ENCODE measurements around the gene USP5. TPM values are rescaled to one million over a fixed set of nuclear protein-coding genes. Genes with fewer than 3 reads are reported as not detected.

The USP5 gene
- total and polyA plus RNA-seq, 2 of the 8 experiments (the other 6 are each of a cell fraction or from before 2014, with no cell fraction given), result 66.5 to 148 TPM

DNA sequence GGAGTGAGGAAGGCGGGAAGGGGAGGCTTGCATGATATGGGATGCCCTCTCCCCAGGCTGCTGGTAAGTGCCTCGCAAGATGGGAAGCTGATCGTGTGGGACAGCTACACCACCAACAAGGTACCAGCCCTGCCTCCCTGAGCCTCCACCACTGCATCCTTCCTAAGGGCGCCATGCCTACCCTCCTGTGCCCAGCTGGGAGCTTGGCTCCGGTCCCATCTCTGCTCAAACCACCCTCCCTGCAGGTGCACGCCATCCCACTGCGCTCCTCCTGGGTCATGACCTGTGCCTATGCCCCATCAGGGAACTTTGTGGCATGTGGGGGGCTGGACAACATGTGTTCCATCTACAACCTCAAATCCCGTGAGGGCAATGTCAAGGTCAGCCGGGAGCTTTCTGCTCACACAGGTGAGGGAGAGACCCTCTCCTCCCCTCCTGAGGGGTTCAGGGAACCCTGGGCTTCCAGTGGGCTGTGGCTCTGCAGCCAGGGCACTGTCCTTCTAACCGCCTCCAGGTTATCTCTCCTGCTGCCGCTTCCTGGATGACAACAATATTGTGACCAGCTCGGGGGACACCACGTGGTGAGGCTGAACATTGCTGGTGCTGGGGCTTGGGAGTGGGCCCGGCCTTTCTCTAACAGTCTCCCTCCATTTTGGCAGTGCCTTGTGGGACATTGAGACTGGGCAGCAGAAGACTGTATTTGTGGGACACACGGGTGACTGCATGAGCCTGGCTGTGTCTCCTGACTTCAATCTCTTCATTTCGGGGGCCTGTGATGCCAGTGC is 8.6 kb upstream of the USP5 start (continued):
- no peak for TF ChIP-seq CREB1 (IDR thresholded peaks at IDR 0.05)
- no peak for TF ChIP-seq TBP (IDR thresholded peaks at IDR 0.05; ENCODE audit: low read depth, low read length)
- no peak for TF ChIP-seq SAP30 (IDR thresholded peaks at IDR 0.05; ENCODE audit: insufficient read depth, insufficient replicate concordance, low read length)
- TF ChIP-seq, protein P1, sequence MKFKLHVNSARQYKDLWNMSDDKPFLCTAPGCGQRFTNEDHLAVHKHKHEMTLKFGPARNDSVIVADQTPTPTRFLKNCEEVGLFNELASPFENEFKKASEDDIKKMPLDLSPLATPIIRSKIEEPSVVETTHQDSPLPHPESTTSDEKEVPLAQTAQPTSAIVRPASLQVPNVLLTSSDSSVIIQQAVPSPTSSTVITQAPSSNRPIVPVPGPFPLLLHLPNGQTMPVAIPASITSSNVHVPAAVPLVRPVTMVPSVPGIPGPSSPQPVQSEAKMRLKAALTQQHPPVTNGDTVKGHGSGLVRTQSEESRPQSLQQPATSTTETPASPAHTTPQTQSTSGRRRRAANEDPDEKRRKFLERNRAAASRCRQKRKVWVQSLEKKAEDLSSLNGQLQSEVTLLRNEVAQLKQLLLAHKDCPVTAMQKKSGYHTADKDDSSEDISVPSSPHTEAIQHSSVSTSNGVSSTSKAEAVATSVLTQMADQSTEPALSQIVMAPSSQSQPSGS (IDR thresholded peaks at IDR 0.05; ENCODE audit: low read length), result no peak
- TF ChIP-seq SIRT6 (IDR thresholded peaks at IDR 0.05; ENCODE audit: low read length), result no peak
- TF ChIP-seq TAF7 (optimal IDR thresholded peaks at IDR 0.05; ENCODE audit: borderline replicate concordance, low read depth, low read length), result no peak
- no peak for TF ChIP-seq SP1 (IDR thresholded peaks at IDR 0.05; ENCODE audit: low read depth, low read length)
- no peak for TF ChIP-seq CTBP2 (IDR thresholded peaks at IDR 0.05; ENCODE audit: borderline replicate concordance, insufficient read depth, insufficient read length, low read length)
- no peak for TF ChIP-seq SRF (IDR thresholded peaks at IDR 0.05; ENCODE audit: low read depth, low read length)
- TF ChIP-seq, protein P2, sequence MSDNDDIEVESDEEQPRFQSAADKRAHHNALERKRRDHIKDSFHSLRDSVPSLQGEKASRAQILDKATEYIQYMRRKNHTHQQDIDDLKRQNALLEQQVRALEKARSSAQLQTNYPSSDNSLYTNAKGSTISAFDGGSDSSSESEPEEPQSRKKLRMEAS (IDR thresholded peaks at IDR 0.05), result peak; percentile 56
- peak in 1 of 2 experiments; percentile 35; a peak in 1 of 4 replicates for TF ChIP-seq RAD21 (IDR thresholded peaks at IDR 0.05 in 1 of 2, conservative IDR thresholded peaks at IDR 0.05 in 1 of 2; ENCODE audit: low read depth in 2 of 2, low read length in 2 of 2)
- no peak; a peak in 1 of 3 replicates for TF ChIP-seq POLR2A (IDR thresholded peaks at IDR 0.05; ENCODE audit: control extremely low read depth in 1 of 2, low read depth in 2 of 2, low read length in 2 of 2)
- TF ChIP-seq, protein P3, sequence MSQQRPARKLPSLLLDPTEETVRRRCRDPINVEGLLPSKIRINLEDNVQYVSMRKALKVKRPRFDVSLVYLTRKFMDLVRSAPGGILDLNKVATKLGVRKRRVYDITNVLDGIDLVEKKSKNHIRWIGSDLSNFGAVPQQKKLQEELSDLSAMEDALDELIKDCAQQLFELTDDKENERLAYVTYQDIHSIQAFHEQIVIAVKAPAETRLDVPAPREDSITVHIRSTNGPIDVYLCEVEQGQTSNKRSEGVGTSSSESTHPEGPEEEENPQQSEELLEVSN (IDR thresholded peaks at IDR 0.05), result peak; percentile 50; the same call in 1 of the 2 replicates
- no peak for TF ChIP-seq CBX8 (IDR thresholded peaks at IDR 0.05; ENCODE audit: borderline replicate concordance, low read depth, low read length)
- no peak for TF ChIP-seq ASH2L (IDR thresholded peaks at IDR 0.05; ENCODE audit: low read length)
- TF ChIP-seq TAF1 (IDR thresholded peaks at IDR 0.05; ENCODE audit: low read depth, low read length), result no peak
- TF ChIP-seq NANOG (IDR thresholded peaks at IDR 0.05; ENCODE audit: insufficient read depth, low read depth, low read length, poor library complexity, severe bottlenecking), result no peak
- no peak for TF ChIP-seq BRCA1 (IDR thresholded peaks at IDR 0.05; ENCODE audit: low read depth, low read length)
- TF ChIP-seq ZNF274 (IDR thresholded peaks at IDR 0.05; ENCODE audit: borderline replicate concordance, extremely low read depth, low read length), result no peak
- no peak for TF ChIP-seq CBX5 (IDR thresholded peaks at IDR 0.05; ENCODE audit: low read depth, low read length)
- TF ChIP-seq TCF12 (IDR thresholded peaks at IDR 0.05; ENCODE audit: low read depth, low read length), result no peak

Data from H1 (cell line).